ENCODE results near the gene SLC6A18. TPM values are rescaled to one million over a fixed set of nuclear protein-coding genes. Genes with fewer than 3 reads are reported as not detected.
A peak's percentile ranks its signal among the peaks of the same experiment; 100 is the strongest.

Gene SLC6A18
- total and polyA plus RNA-seq, 2 of the 13 experiments (the other 11 are each of a cell fraction or from before 2014, with no cell fraction given), result not detected

GRCh38 chr5:1294835-1295649 is 69.9 kb downstream of the SLC6A18 start, which contains the start of gene TERT (continued):
- TF ChIP-seq ARID4A (CRISPR knock-in tag; IDR thresholded peaks at IDR 0.05; ENCODE audit: borderline replicate concordance), result peak; percentile 87
- TF ChIP-seq AKNA (CRISPR knock-in tag; IDR thresholded peaks at IDR 0.05; ENCODE audit: borderline replicate concordance), result no peak
- no peak for TF ChIP-seq CTCF (CRISPR knock-in tag; IDR thresholded peaks at IDR 0.05)
- TF ChIP-seq SP5 (CRISPR knock-in tag; IDR thresholded peaks at IDR 0.05; ENCODE audit: borderline replicate concordance, low read depth), result no peak; the same call in 1 of the 2 replicates
- no peak for TF ChIP-seq HHEX (CRISPR knock-in tag; IDR thresholded peaks at IDR 0.05)
- no peak for TF ChIP-seq SRSF9 (IDR thresholded peaks at IDR 0.05; ENCODE audit: borderline replicate concordance, insufficient read depth, low read depth, low read length, poor library complexity, severe bottlenecking)
- no peak for TF ChIP-seq ZBTB10 (CRISPR knock-in tag; IDR thresholded peaks at IDR 0.05; ENCODE audit: borderline replicate concordance)
- TF ChIP-seq ZNF75D (CRISPR knock-in tag; IDR thresholded peaks at IDR 0.05; ENCODE audit: borderline replicate concordance), result no peak
- TF ChIP-seq E2F2 (CRISPR knock-in tag; IDR thresholded peaks at IDR 0.05; ENCODE audit: borderline replicate concordance), result no peak
- no peak for TF ChIP-seq RBAK (CRISPR knock-in tag; IDR thresholded peaks at IDR 0.05)
- TF ChIP-seq HNRNPK (IDR thresholded peaks at IDR 0.05; ENCODE audit: low read depth, low read length, poor library complexity, severe bottlenecking), result peak; percentile 24

Data from HepG2 (cell line).